ENCODE data around the gene ALDH1L2. TPM values are rescaled to one million over a fixed set of nuclear protein-coding genes. Genes with fewer than 3 reads are reported as not detected.

The ALDH1L2 gene
- total and polyA plus RNA-seq, 2 experiments from 2014 or later: 6.5 to 16.2 TPM

DNA sequence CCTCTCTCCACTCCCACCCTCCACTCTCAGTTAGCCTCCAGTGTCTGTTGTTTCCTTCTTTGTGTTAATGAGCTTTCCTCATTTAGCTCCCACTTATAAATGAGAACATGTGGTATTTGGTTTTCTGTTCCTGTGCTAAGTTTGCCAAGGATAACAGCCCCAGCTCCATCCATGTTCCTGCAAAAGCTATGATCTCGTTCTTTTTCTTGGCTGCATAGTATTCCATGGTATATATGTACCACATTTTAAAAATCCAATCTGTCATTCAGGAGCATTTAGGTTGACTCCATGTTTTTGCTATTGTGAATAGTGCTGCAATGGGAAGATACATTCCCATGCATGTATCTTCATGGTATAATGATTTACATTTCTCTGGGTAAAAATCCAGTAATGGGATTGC, 20.5 kb upstream of the ALDH1L2 start:
- Histone ChIP-seq H3K79me2 (peaks cover 16% of the 10 kb centered on the region), H3K4me3 (no peak overlapping the region), H3K27ac (no peak overlapping the region), H2AFZ (no peak overlapping the region), H3K27me3 (no peaks in the 10 kb centered on the region), H3K9me2 (replicated peaks; ENCODE audit: insufficient read depth) (no peaks in the 10 kb centered on the region), H3K9me3 (ENCODE audit: low read depth) (no peaks in the 10 kb centered on the region), H3K4me2 (no peak overlapping the region), H4K20me1 (ENCODE audit: insufficient read depth, poor library complexity, severe bottlenecking) (peaks cover 8% of the 10 kb centered on the region), H3K36me3 (replicated peaks; ENCODE audit: insufficient read depth, low read depth) (no peaks in the 10 kb centered on the region), H3K4me1 (ENCODE audit: insufficient read depth) (peaks cover 8% of the 10 kb centered on the region)
- no peak for DNase-seq (ENCODE audit: low spot score)
- WGBS (ENCODE audit: low lambda C conversion rate, missing lambda C conversion rate): 86% methylated on average over 1 of the region's 1 CpG
- TF ChIP-seq EZH2phosphoT487 (IDR thresholded peaks at IDR 0.05; ENCODE audit: low read depth, severe bottlenecking, unreplicated experiment) (no peak), EZH2 (IDR thresholded peaks at IDR 0.05; ENCODE audit: borderline replicate concordance) (no peak)
- TF ChIP-seq, protein P1, sequence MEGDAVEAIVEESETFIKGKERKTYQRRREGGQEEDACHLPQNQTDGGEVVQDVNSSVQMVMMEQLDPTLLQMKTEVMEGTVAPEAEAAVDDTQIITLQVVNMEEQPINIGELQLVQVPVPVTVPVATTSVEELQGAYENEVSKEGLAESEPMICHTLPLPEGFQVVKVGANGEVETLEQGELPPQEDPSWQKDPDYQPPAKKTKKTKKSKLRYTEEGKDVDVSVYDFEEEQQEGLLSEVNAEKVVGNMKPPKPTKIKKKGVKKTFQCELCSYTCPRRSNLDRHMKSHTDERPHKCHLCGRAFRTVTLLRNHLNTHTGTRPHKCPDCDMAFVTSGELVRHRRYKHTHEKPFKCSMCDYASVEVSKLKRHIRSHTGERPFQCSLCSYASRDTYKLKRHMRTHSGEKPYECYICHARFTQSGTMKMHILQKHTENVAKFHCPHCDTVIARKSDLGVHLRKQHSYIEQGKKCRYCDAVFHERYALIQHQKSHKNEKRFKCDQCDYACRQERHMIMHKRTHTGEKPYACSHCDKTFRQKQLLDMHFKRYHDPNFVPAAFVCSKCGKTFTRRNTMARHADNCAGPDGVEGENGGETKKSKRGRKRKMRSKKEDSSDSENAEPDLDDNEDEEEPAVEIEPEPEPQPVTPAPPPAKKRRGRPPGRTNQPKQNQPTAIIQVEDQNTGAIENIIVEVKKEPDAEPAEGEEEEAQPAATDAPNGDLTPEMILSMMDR (IDR thresholded peaks at IDR 0.05; ENCODE audit: poor library complexity): no peak

DNA sequence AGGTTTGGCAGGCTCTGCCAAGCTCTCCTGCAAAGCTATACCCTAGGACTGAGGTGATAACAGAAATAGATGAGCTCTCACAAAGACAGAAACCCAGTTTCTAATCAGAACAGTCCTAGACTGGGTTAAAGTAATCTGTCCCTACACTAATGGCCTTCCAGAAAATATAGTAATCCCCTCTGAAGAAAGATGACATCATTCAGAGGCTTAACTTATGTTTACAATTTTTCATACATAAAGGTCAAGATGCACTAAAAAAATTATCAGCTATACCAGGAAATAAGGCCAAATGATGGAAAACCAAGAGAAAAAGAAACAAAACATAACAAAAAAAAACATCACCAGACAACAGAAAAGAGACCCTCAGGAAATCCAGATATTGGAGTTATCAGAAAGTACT, 18.4 kb upstream of the ALDH1L2 start:
- TF ChIP-seq EZH2 (IDR thresholded peaks at IDR 0.05; ENCODE audit: borderline replicate concordance) (no peak), EZH2phosphoT487 (IDR thresholded peaks at IDR 0.05; ENCODE audit: low read depth, severe bottlenecking, unreplicated experiment) (no peak)
- TF ChIP-seq, protein P1 (IDR thresholded peaks at IDR 0.05; ENCODE audit: poor library complexity): no peak
- H3K27me3 ChIP-seq: no peaks in the 10 kb centered on the region

DNA sequence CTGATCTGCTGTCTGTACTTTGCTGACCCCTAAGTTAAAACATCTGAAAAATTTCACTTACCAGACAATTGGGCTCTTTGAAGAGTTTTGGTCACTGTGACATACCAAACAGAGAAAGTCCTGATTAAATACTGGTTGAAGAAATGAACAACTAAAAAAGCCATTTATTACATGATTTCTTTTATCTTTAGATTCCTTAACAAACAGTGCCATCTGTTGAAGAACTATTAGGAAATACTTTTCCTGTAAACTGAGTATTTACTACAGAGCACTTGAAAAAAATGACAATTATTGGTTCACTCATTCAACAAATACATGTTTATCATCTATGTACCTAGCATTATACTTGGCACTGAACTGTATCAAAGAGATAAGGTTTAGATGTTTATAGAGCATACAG, 16.7 kb upstream of the ALDH1L2 start:
- Histone ChIP-seq H3K27me3 (no peaks in the 10 kb centered on the region), H3K4me3 (no peak overlapping the region), H3K9me3 (ENCODE audit: low read depth) (no peaks in the 10 kb centered on the region), H3K36me3 (replicated peaks; ENCODE audit: insufficient read depth, low read depth) (no peaks in the 10 kb centered on the region), H3K79me2 (no peaks in the 10 kb centered on the region), H2AFZ (no peak overlapping the region), H3K27ac (no peak overlapping the region), H4K20me1 (ENCODE audit: insufficient read depth, poor library complexity, severe bottlenecking) (no peaks in the 10 kb centered on the region), H3K4me1 (ENCODE audit: insufficient read depth) (no peaks in the 10 kb centered on the region), H3K4me2 (no peak overlapping the region), H3K9me2 (replicated peaks; ENCODE audit: insufficient read depth) (no peaks in the 10 kb centered on the region)
- DNase-seq (ENCODE audit: low spot score): no peak
- TF ChIP-seq, protein P1 (IDR thresholded peaks at IDR 0.05; ENCODE audit: poor library complexity): peak; percentile 43
- no peak for TF ChIP-seq EZH2 (IDR thresholded peaks at IDR 0.05; ENCODE audit: borderline replicate concordance)

More for the DNA sequence above, 18.4 kb upstream of the ALDH1L2 start:
- Histone ChIP-seq H3K79me2 (no peaks in the 10 kb centered on the region), H3K27ac (no peak overlapping the region), H2AFZ (no peak overlapping the region), H4K20me1 (ENCODE audit: insufficient read depth, poor library complexity, severe bottlenecking) (no peaks in the 10 kb centered on the region), H3K9me3 (ENCODE audit: low read depth) (no peaks in the 10 kb centered on the region), H3K9me2 (replicated peaks; ENCODE audit: insufficient read depth) (no peaks in the 10 kb centered on the region), H3K4me3 (no peak overlapping the region), H3K4me1 (ENCODE audit: insufficient read depth) (no peaks in the 10 kb centered on the region), H3K36me3 (replicated peaks; ENCODE audit: insufficient read depth, low read depth) (no peaks in the 10 kb centered on the region), H3K4me2 (no peak overlapping the region)
- DNase-seq (ENCODE audit: low spot score): no peak
